Measurements from ENCODE around the gene NWD2. TPM values are rescaled to one million over a fixed set of nuclear protein-coding genes. Genes with fewer than 3 reads are reported as not detected.

Gene NWD2
- total RNA-seq, 1 donor from 2014 or later: not detected

DNA sequence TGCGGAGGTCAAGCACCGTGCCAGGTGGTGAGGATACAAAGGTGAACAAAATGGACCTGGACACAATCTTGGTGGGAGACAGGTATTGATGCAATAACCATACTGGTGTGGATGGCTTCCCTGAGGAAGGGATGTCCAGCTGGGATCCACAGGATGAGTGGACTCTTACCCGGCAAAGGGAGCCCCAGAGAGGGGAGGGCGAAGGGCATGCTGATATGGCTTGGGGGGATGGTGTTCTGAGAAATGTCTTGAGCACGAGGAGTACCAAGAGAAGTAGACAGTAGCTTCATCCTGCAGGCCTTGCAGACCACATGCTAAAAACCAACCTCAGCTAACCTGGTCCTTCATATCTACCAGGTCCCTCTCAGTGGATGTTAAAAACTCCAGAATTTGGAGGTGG, 220.8 kb downstream of the NWD2 start:
- no peak for DNase-seq (ENCODE audit: low read depth, low spot score)

DNA sequence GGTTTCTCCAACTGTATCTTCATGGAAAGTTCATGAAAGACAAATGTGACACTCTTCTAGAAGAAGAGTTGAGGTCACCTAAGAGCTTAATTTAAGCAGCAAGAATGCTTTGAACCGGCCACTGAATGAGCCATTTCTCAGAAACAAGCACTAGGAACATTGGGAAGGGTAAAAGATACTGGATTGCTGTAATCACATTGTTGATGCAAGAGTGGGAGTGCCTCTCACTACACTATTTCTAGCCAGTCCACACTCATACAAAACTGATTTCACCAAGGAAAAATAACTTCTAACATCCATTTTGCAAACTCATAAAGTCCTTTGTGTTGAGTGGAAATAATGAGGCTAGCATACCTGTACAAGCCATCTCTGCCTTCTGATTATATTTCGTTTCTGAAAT, 221.3 kb downstream of the NWD2 start:
- DNase-seq (ENCODE audit: low read depth, low spot score): no peak

DNA sequence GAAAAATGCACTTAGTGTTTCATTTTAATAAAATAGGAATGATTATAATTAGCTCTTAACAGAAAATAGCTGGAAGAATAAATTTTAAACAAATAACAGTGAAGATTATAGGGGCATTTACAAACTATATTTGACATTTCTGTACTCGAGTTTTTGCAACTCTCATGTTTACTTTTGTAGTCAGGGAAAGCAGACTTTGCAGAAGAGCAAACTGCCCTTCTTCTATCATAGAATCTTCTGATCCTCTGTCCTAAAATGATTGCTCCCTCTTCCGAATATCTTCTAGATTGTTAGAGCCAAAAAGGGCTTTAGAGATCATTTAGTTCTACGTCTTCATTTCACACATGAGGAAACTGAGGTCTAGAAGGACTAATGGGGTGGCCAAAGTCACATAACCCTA, 222.7 kb downstream of the NWD2 start:
- DNase-seq (ENCODE audit: low read depth, low spot score): no peak

GRCh38 chr4:37467824-37468223, 223.3 kb downstream of the NWD2 start:
- DNase-seq (ENCODE audit: low read depth, low spot score): no peak

DNA sequence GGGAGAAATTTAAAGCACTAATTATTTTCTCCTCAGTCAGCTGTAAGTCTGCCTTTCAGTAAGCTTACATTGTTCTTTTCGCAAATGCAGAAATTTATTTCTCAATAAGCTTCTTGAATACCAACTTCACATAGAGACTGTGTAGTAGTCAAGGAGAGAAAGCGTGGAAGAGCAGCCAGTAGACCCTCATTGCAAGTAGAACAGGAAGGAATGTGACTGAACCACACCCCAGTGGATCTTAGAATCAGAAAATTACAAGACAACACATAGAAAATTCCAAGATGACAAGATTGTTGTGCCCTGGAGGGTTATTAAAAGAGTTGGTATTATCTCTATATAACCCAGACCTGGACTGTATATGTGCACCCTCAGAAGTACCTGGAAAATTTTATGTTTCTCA, 224.7 kb downstream of the NWD2 start:
- DNase-seq (ENCODE audit: low read depth, low spot score): no peak

GRCh38 chr4:37470245-37470644, 225.7 kb downstream of the NWD2 start:
- no peak for DNase-seq (ENCODE audit: low read depth, low spot score)

DNA sequence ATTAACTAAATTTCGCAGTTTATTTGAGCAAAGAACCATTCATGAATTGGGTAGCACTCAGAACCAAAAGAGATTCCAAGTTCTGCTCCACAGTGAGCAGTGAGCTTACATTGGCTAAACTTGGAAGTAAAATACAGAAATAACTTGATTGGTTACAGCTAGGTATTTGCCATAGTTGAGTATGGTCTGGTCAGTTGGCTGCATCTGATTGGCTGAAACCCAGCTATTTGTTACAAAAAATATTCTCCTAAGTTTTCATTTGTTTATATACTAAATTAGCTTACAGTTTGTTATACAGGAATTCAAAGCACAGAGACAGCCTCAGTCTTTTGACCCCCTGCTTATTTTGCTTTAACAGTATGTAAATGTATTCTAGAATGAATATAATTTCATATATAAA, 226.6 kb downstream of the NWD2 start:
- no peak for DNase-seq (ENCODE audit: low read depth, low spot score)

GRCh38 chr4:37471971-37472370, 227.4 kb downstream of the NWD2 start:
- no peak for DNase-seq (ENCODE audit: low read depth, low spot score)

DNA sequence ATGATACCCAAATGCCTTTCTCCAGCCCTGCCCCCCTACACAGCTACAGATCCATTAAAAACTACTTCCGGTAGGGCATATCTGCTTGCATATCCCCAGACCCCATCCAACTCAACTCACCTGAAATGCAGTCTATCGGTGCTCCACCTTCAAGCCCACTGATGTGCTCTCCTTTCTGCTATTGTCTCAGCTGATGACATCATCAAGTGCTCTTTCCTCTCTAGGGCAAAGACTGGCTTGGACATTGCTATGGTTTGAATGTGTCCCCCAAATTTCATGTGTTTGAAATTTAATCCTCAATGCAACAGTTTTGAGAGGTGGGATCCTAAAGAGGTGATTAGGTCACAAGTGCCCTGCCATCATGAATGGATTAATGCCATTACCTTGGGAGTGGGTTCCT, 229.3 kb downstream of the NWD2 start:
- no peak for DNase-seq (ENCODE audit: low read depth, low spot score)

GRCh38 chr4:37475087-37475486, 230.5 kb downstream of the NWD2 start:
- DNase-seq (ENCODE audit: low read depth, low spot score): no peak

DNA sequence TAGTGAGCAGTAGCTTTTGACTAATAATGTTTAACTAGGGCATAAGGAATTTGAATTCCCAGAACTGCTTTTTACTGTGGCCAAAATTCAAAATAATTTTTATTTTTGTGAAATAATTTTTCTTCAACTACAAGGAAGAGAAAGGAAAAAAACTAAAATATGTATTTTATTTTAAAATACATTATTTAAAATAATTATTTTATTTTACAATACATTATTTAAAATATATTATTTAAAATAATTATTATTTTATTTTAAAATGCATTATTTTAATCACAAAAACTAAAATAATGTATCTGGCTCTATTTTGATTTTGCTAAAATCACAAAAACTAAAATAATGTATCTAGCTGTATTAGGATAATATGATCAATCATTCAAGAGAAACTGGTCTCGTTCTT, 231.2 kb downstream of the NWD2 start:
- DNase-seq (ENCODE audit: low read depth, low spot score): no peak

- DNase-seq (ENCODE audit: low read depth, low spot score): no peak
Observed at GRCh38 chr4:37476256-37476655, 231.7 kb downstream of the NWD2 start.

- no peak for DNase-seq (ENCODE audit: low read depth, low spot score)
Observed at GRCh38 chr4:37476691-37477090, 232.1 kb downstream of the NWD2 start.

DNA sequence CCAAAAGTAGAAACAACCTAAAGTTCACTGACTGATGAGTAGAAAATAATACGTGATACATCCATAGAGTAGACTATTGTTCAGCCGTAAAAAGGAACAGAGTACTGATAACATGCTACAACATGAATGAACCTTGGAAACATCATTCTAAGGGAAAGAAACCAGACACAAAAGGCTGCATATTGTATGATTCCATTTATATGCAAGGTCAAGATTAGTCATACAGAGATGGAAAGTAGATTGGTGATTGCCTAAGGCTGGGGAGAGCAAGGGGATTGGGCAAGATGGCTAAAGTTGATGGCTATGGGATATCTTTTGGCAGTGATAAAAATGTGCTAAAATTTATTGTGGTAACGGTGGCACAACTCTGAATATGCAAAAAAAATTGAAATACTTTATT, 232.6 kb downstream of the NWD2 start:
- no peak for DNase-seq (ENCODE audit: low read depth, low spot score)

- no peak for DNase-seq (ENCODE audit: low read depth, low spot score)
Observed at GRCh38 chr4:37478151-37478550, 233.6 kb downstream of the NWD2 start.

GRCh38 chr4:37480509-37480908, 236.0 kb downstream of the NWD2 start:
- no peak for DNase-seq (ENCODE audit: low read depth, low spot score)

DNA sequence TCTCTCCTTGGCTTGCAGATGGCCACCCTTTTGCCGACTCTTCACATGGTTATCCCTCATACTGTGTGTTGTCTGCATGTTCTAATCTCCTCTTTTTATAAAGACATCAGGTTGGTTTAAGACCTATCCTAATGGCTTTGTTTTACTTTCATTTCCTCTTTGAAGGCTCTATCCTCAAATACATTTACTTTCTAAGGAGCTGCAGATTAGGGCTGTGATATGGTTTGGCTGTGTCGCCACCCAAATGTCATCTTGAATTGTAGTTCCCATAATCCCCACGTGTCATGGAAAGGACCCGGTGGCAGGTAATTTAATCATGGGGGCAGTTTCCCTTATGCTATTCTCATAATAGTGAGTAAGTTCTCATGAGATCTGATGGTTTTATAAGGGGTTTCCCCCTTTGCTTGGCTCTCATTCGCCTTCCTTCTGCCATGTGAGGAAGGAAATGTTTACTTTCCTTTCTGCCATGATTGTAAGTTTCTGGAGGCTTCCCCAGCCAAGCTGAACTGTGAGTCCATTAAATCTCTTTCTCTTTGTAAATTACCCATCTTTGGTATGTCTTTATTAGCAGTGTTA, 237.1 kb downstream of the NWD2 start:
- DNase-seq (ENCODE audit: low read depth, low spot score): no peak

- DNase-seq (ENCODE audit: low read depth, low spot score): no peak
Observed at GRCh38 chr4:37482236-37482913, 237.8 kb downstream of the NWD2 start.

- DNase-seq (ENCODE audit: low read depth, low spot score): no peak
Observed at GRCh38 chr4:37483610-37484009, 239.1 kb downstream of the NWD2 start.

DNA sequence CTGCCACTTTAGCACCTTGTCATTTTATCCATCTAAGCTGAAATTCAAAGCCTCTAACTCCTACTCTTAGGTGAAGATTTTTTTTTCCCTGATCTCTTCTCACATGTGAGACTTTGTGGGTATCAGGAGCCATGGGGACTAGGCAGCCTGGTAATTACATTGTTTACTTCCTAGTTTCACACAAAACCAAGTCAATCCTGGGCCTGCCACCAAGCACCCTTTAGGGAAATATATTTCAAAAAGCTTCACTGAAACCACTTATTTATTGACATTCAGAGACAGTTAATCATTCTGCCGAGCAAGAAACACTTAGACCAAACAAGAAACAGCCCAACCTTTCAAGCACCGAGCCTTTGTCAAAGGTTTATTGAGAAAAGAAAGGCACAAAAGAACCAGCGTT, 241.6 kb downstream of the NWD2 start:
- DNase-seq (ENCODE audit: low read depth, low spot score): no peak

DNA sequence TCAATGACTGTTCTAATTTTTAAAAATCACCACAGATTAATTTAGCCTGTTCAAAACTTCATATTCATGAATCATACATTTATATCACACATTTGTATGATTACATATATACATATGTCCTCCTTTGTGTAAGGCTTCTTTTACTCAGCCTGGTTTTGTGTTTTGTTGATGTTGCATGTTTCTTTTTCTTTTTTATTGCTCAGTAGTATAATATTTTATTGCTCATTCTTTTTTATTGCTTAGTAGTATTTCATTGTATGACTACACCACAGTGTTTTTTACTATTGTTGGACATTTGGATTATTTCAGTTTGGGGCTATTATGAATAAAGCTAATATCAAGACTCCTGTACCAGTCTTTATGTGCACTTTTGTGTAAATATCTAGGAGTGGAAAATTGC, 243.1 kb downstream of the NWD2 start:
- DNase-seq (ENCODE audit: low read depth, low spot score): no peak

DNA sequence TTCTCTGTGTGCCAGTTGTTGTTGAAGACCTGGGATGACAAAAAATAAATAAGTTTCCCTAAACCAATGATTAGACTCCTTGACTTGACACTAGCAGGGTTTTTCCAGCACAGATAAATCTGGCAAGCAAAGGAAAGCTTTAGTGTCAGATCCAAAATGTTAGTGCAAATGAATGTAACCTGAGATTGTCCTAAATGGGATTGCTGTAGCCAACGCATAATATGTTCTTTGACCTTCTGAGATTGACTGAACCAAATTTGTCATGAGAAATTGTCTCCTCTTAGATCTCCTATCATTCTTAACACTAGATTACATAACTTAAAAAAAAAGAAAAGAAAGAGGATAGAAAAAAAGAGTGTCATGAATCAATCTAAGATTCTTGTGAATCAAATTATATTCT, 245.2 kb downstream of the NWD2 start:
- no peak for DNase-seq (ENCODE audit: low read depth, low spot score)
